Upper lobe of left lung (tissue), 4 donors: ENCODE data around the gene ST3GAL4.

ENCODE experiments used
- CTCF ChIP-seq, 6 experiments: fragments of 450-650 bp in 4 of 6; fragments of 200-600 bp in 2 of 6; sonication (generic) in 2 of 6; IDR thresholded peaks; one replicate each; pipeline ENCODE4 v1.5.1; 2016 to 2019; ENCODE audit warnings: antibody characterized with exemption in 6 of 6
- POLR2A ChIP-seq, 4 donors: fragments of 450-650 bp; IDR thresholded peaks; one replicate each; pipeline ENCODE4 v1.5.1; 2016 to 2017; ENCODE audit warnings: antibody characterized with exemption in 4 of 4, mild to moderate bottlenecking in 2 of 4
- POLR2AphosphoS5 ChIP-seq, 2 donors: sonication (generic); formaldehyde crosslinking; IDR thresholded peaks; one replicate each; pipeline ENCODE4 v1.5.1; 2017; ENCODE audit warnings: antibody characterized with exemption in 2 of 2

GRCh38 chr11:126391286-126391954, 35.9 kb downstream of the ST3GAL4 start:
- no peak for TF ChIP-seq POLR2A (IDR thresholded peaks at IDR 0.05)
- TF ChIP-seq POLR2AphosphoS5 (IDR thresholded peaks at IDR 0.05) = no peak
- TF ChIP-seq CTCF (IDR thresholded peaks at IDR 0.05) = no peak
